ENCODE results near the gene GLYR1.
A peak's percentile ranks its signal among the peaks of the same experiment; 100 is the strongest.

GLYR1 gene

GRCh38 chr16:4879049-4879448, 32.0 kb upstream of the GLYR1 start:
- DNase-seq: no peak

GRCh38 chr16:4877380-4877685, 30.2 kb upstream of the GLYR1 start:
- no peak for DNase-seq

DNA sequence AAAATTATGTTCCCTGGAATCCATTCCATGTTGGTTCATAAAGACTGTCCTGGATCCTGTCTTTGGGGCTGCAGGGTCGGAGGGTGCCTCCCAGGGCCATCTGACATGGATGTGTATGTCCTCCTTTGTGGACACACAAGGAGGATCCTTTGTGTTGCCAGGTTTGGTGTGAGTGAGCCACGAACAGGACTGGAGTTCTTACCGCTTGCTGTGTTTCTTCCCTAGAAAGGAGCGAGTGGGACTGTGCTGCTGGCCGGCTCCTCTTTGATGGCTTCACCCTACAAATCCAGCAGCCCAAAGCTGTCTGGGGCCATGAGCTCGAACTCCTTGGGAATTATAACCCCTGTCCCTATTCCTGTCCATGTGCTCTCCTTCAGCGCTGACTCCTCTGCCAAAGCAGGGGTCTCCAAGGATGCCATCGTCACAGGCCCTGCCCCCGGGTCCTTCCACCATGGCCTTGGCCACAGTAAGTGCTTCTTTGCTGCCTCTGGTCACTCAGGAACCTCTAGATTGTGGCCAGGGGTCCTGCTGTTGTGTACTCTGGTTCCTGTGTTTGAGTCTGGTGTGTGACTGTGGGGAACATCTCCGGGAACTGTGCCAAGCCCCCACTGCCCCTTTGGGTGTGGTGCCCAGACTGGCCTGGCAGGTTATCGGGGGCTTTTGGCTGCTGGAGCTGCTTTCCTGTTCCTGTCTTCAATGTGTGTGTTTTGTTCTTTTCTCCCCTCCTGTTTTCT, 29.7 kb upstream of the GLYR1 start:
- no peak for DNase-seq

DNA sequence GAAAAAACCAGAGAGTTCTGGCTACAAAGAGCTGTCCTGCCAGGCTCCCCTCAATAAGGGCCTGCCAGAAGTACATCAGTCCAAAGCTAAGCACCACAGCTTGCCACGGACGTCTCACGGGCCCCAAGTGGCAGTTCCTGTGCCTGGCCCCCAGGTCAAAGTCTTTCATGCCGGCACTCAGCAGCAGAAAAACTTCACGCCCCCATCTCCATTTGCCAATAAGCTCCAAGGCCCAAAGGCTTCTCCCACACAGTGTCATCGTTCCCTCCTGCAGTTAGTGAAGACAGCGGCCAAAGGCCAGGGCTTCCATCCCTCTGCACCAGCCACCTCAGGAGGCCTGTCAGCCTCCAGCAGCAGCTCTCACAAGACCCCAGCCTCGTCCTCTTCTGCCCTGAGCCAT, 27.6 kb upstream of the GLYR1 start:
- no peak for DNase-seq

DNA sequence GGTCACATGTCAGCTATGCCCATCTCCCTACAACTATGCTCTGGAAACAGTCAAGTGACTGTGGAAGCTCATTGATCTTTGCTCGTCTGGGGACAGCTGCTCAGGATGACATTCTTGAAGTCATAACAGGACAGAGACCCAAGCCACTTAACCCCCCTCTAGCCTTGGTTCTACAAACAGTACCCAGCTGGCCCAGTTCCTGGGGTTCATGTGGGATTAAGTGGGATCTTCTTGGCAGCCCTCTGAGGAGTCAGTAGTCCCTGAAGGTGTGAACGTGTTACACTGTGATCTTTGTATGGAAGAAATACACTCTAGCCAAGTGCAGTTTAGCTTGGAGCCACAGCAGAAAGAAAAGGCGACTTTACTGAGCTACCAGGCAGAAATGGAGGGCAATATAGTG, 26.0 kb upstream of the GLYR1 start:
- DNase-seq: no peak

DNA sequence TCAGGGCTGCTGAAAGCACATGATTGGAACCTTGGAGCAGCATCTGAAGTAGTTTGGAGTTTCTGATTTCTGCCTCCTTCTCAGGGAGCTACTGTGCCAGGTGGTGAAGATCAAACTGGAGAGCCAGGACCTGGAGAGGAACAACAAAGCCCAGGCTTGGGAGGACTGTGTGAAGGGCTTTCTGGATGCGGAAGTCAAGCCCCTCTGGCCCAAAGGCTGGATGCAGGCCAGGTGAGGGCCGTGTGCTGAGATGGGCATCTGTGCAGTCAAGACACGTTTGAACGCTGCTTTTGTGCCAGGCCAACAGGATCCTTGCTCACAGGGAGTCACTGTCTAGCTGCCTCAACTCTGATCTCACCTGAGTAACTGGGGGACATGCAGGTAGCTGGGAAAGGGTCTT, 24.0 kb upstream of the GLYR1 start:
- DNase-seq: no peak

DNA sequence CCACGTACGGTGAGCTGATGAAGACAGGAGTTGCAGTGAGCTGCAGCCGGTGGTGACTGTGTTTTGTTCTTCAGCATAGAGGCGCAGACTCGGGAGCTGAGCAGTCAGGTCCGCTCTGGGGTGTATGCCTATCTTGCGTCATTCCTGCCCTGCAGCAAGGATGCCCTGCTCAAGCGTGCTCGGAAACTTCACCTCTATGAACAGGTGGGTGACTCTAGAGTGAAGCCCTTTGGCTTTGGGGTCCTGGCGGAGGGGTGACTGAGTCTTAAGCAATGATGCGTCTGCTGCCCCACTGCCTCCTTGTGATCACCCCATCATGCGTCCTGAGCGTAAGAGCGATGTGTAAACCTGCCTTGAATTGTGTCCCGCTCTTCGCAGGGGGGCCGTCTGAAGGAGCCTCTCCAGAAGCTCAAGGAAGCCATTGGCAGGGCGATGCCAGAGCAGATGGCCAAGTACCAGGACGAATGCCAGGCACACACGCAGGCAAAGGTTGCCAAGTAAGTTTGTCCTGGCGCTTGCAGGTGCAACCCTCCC, 23.1 kb upstream of the GLYR1 start:
- no peak for DNase-seq

- DNase-seq: no peak
Observed at GRCh38 chr16:4869147-4869805, 22.2 kb upstream of the GLYR1 start.

DNA sequence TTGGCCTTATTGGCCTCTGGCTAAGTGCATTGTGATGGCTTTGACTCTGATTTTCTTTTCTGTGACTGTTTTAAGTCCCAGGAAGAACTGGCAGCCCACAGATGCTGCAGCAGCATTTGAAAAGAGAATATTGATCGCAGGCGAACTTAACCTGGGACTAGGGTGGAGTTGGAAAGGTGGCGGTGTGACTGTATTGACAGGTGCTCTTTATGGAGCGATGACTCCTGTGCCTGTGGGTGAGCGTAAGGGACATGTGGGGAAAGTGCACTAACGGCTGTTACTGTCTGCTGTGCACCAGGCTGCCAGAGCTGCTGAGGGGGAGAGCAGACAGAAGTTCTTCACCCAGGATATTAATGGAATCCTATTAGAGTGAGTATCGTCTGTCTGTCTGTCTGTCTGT, 21.4 kb upstream of the GLYR1 start:
- peak; percentile 71 for DNase-seq

GRCh38 chr16:4868026-4868425, 20.9 kb upstream of the GLYR1 start:
- DNase-seq: no peak

DNA sequence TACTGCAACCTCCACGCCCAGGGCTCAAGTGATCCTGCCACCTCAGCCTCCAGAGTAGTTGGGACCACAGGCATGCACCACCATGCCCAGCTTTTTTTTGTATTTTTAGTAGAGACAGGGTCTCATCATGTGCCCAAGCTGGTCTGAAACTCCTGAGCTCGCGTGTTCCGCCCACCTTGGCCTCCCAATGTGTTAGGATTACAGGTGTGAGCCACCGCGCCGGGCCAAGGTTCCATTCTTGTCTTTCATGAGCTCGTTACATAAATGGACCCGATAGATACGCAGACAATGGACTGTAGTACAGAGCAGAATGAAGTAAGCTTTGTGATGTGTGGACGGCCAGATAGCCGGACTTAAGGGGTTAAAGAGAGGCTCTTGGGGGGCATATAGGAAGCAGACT, 19.5 kb upstream of the GLYR1 start:
- DNase-seq: no peak

DNA sequence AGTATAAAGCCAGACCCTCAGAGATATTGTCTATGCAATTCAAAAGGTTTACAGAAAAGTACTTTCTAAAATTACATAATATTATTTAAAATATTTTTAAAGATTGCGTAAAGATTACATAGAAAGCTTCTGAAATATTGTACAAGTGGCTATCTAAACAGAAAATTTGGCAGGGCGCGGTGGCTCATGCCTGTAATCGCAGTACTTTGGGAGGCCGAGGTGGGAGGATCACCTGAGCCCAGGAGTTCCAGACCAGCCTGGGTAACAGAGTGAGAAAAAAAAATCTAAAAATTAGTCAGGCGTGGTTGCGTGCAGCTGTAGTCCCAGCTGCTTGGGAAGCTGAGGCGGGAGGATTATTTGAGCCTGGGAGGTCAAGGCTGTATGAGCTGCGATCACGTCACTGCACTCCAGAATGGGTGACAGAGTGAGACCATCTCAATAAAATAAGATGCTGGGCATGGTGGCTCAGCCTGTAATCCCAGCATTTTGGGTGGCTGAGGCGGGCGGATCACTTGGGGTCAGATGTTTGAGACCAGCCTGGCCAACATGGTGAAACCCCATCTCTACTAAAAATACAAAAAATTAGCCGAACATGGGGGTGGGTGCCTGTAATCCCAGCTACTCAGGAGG, 18.3 kb upstream of the GLYR1 start:
- DNase-seq: peak; percentile 46

DNA sequence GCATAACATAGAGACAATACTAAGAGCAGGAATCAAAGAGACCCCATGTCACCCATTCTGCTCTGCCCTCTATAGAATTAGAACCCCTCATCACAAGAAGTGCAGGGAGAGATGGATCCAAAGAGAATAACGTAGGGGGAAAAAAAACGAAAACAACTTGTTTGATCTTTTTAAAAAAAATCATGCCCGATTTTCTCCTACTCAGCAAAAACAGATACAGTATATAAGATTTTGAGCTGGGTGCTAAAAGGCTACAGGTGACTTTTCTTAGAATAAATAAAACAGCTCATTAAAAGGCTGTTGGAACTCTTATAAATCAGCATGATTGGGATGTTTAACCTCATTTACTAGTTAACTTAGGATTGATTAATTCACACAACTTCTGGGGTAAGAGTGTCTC, 17.6 kb upstream of the GLYR1 start:
- DNase-seq: no peak

DNA sequence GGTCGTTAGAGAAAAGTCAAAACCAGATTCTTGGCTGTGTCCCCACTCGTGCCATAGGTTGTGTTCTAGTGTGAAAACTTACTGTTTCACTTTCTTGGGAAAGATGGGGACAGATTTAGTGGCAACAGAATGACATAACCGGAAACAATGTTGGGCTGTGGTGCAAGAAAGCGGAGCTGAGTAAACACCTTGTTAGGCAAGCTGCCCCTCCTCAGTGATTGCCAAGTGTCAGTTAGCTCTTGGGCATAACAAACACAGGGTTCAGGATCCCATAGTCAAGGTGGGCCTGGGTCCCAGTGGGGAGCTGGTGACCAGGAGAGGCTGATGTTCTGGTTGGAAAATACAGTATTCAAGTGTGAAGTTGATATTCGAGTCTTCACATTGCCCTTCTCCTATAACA, 15.6 kb upstream of the GLYR1 start:
- no peak for DNase-seq

DNA sequence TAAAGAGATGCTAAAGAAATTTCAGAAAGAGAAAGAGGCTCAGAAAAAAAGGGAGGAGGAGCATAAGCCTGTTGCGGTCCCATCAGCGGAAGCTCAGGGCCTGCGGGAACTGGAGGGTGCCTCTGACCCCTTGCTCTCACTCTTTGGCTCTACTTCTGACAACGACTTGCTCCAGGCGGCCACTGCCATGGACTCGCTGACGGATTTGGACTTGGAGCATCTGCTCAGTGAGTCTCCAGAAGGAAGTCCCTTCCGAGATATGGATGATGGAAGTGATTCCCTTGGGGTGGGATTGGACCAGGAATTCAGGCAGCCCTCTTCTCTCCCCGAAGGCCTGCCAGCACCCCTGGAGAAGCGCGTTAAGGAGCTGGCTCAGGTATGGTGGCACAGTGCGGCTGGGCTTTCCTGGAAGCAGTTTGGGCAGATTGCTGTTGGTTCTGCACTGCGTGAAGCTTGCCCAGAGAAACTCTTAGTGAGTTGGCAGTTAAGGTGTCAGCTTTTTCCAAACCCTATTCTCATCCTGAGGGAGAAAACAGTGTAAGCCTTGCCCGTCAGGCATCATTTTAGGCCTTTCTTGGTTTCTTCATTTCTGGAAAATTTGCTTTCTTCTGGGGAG, 13.7 kb upstream of the GLYR1 start:
- no peak for DNase-seq

DNA sequence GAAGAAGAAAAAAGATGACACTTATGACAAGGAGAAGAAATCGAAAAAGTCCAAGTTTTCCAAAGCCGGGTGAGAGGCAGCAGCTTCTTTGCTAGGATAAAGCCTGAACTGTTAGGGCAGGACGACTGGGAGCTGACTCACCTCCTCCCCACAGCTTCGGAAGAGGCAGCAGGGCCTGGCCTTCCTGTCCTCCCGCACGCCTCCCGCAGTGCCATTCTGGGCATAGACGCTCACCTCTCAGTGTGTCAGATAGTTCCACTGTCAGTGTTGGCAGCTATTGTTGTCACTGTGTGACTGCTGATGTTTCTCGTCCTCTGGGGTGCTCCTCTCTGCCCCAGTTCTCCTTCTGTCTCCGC, 12.8 kb upstream of the GLYR1 start:
- no peak for DNase-seq

DNA sequence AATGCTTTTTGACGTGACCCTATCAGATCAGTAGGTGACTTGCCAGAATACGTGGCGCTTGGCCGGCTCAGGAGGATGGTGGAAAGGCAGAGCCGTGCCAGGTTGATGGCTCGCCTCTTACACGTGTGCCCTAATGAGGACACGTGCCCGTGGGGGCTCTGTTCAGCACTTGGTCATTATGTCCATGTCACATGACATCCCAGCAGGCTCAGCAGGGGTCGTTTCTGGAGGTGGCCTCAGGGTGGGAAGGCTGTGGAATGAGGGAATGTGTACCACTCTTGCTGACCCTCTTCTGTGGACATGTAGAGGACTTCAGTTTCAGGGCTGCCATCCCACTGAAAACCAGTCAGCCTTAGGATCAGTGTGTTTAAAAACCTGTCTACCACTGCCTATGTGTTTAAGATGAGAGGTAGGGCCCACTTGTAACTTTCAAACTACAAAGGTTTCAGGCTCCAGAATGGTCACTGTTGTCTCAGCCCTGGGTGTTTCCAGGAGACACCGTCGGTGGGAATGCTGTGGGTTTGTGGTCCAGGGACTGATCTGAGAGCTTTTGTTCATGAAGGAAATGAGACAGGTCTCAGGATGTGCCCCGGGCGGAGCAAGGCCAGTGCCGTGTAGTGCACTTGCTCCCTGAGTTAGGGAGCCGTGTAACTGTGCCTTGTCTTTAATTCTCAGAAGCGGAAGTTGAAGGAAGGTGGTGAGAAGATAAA, 12.3 kb upstream of the GLYR1 start:
- DNase-seq: no peak

- no peak for DNase-seq
Observed at GRCh38 chr16:4855804-4856203, 8.7 kb upstream of the GLYR1 start.

DNA sequence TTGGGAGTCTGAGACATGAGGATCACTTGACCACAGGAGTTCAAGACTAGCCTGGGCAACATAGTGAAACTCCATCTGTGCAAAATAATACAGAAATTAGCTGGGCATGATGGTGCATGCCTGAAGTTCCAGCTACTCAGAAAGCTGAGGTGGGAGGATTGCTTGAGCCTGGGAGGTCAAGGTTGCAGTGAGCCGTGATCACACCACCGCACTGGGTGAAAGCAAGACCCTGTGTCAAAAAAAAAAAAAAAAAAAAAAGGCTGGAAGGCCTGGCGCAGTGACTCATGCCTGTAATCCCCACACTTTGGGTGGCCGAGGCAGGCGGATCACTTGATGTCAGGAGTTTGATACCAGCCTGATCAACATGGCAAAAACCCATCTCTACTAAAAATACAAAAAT, 8.3 kb upstream of the GLYR1 start:
- no peak for DNase-seq

- DNase-seq: no peak
Observed at GRCh38 chr16:4852221-4852872, 5.3 kb upstream of the GLYR1 start.

DNA sequence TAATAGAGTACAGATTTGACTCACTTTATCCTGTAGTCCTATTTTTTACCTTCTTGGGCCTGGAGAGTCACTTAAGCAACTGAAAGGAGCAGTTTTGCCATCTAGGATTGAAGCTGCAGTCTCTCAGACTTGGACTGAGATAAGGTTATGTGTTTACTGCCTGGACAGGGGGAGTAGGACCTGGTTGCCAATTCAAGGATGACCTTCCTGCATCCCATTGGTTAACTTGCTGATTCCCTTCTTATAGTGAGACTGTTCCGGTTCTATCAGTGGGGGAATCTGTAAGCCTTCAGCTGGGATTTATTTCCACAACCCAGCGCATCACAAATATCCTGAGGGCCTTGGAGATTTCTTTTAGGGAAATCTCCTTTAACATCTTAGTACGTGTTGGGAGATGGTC, 3.1 kb upstream of the GLYR1 start:
- no peak for DNase-seq

- peak; percentile 40 for DNase-seq
Observed at GRCh38 chr16:4847774-4848587, 893 bp upstream of the GLYR1 start.
